Smooth muscle cell (in vitro differentiated cells): ENCODE data around the gene PYDC2. TPM values are rescaled to one million over a fixed set of nuclear protein-coding genes. Genes with fewer than 3 reads are reported as not detected.

Source experiments
- DNase-seq: peaks from one replicate; lab custom pipeline; 2025; ENCODE audit not compliant: unreplicated experiment; lab: John Stamatoyannopoulos, UW
- H2AFZ ChIP-seq: fragments of 200-600 bp; sonication (generic); 2 replicates; pipeline ENCODE4 v1.6.0; 2016; ENCODE audit warnings: antibody characterized with exemption, low read depth, mild to moderate bottlenecking
- H3F3A ChIP-seq: fragments of 200-600 bp; sonication (generic); 2 replicates; pipeline ENCODE4 v1.6.0; 2017; ENCODE audit warnings: antibody characterized with exemption, low read depth
- H3K27ac ChIP-seq: fragments of 200-600 bp; sonication (generic); 2 replicates; pipeline ENCODE4 v1.5.1; 2016; ENCODE audit warnings: low read depth, mild to moderate bottlenecking
- H3K27me3 ChIP-seq: fragments of 200-600 bp; sonication (generic); 2 replicates; pipeline ENCODE4 v1.6.1; 2016; ENCODE audit warnings: low read depth, mild to moderate bottlenecking
- H3K36me3 ChIP-seq: fragments of 200-600 bp; sonication (generic); 2 replicates; pipeline ENCODE4 v1.5.1; 2016; ENCODE audit warnings: low read depth
- H3K4me1 ChIP-seq: fragments of 200-600 bp; sonication (generic); 2 replicates; pipeline ENCODE4 v1.5.1; 2016; ENCODE audit warnings: low read depth
- H3K4me2 ChIP-seq: fragments of 200-600 bp; sonication (generic); 2 replicates; pipeline ENCODE4 v1.6.0; 2016; ENCODE audit warnings: mild to moderate bottlenecking
- H3K4me3 ChIP-seq: fragments of 200-600 bp; sonication (generic); 2 replicates; pipeline ENCODE4 v1.5.1; 2016; ENCODE audit warnings: mild to moderate bottlenecking
- H3K79me2 ChIP-seq: fragments of 200-600 bp; sonication (generic); 2 replicates; pipeline ENCODE4 v1.6.0; 2016; ENCODE audit warnings: low read depth, mild to moderate bottlenecking
- H3K9ac ChIP-seq: fragments of 200-600 bp; sonication (generic); 2 replicates; pipeline ENCODE4 v1.6.0; 2016; ENCODE audit warnings: low read depth
- H3K9me3 ChIP-seq: fragments of 200-600 bp; sonication (generic); replicated peaks from 2 replicates; pipeline ENCODE4 v1.5.1; 2016; ENCODE audit warnings: low read depth
- H4K20me1 ChIP-seq: fragments of 200-600 bp; sonication (generic); 2 replicates; pipeline ENCODE4 v1.6.0; 2016; ENCODE audit warnings: low read depth
- WGBS: methylation state at CpG from one replicate; pipeline ENCODE4 v1.1.7; 2016; ENCODE audit warnings: low lambda C conversion rate; 5-methylcytosine and 5-hydroxymethylcytosine counted together
- polyA plus RNA-seq: library from polyadenylated mRNA; unstranded; fragments of >200 nt; fragmentation: Nextera tagmentation; extraction: Ambion mirVana; gene quantifications from 2 replicates; pipeline ENCODE4 v1.2.1, GENCODE V29; 2016
- small RNA-seq: library from RNA; depleted of rRNA; stranded (forward); fragments of <200 nt; gene quantifications from one replicate; pipeline ENCODE3, GENCODE V24; 2014
- total RNA-seq: library from RNA; depleted of rRNA; stranded (reverse); fragments of >200 nt; gene quantifications from 2 replicates; pipeline ENCODE4 v1.2.3, GENCODE V29; 2014
- TF ChIP-seq, protein P1 (sequence below): fragments of 200-600 bp; sonication (generic); IDR thresholded peaks from 2 replicates; pipeline ENCODE4 v1.5.1; 2017; ENCODE audit warnings: borderline replicate concordance, mild to moderate bottlenecking, antibody characterized with exemption; ENCODE audit not compliant: insufficient read depth, poor library complexity, severe bottlenecking

Gene PYDC2
- total and polyA plus RNA-seq, 2 experiments from 2014 or later: not detected

DNA sequence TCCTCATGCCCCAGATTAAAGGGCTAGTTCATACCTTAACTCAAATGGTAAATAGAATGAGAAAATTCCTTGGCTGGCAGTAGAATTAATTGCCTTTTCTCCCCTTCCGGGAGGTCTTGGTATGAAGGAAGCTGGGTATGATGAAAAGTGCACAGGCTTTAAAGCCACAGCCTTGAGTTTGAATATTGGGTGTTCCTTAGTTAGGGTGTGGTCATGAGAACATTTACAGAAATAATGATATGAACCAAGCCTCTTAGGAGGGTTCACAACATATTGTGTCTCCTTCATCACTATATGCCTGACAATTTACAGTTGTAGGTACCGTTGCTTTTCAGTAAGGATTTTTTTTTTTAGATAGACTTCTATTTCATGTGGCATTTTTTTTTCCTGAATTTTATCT, 48.1 kb downstream of the PYDC2 start:
- no peaks in the 10 kb centered on the region for H3K79me2 ChIP-seq
- TF ChIP-seq, protein P1, sequence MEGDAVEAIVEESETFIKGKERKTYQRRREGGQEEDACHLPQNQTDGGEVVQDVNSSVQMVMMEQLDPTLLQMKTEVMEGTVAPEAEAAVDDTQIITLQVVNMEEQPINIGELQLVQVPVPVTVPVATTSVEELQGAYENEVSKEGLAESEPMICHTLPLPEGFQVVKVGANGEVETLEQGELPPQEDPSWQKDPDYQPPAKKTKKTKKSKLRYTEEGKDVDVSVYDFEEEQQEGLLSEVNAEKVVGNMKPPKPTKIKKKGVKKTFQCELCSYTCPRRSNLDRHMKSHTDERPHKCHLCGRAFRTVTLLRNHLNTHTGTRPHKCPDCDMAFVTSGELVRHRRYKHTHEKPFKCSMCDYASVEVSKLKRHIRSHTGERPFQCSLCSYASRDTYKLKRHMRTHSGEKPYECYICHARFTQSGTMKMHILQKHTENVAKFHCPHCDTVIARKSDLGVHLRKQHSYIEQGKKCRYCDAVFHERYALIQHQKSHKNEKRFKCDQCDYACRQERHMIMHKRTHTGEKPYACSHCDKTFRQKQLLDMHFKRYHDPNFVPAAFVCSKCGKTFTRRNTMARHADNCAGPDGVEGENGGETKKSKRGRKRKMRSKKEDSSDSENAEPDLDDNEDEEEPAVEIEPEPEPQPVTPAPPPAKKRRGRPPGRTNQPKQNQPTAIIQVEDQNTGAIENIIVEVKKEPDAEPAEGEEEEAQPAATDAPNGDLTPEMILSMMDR: no peak
- no peak overlapping the region for H3K4me3 ChIP-seq
- no peak overlapping the region for H3K9ac ChIP-seq
- H3K4me2 ChIP-seq: no peak overlapping the region
- H3K36me3 ChIP-seq: no peaks in the 10 kb centered on the region
- WGBS: 96% methylated on average over 2 of the region's 2 CpGs
- H3K9me3 ChIP-seq: no peaks in the 10 kb centered on the region
- H3K27me3 ChIP-seq: no peaks in the 10 kb centered on the region
- no peak for DNase-seq
- no peaks in the 10 kb centered on the region for H4K20me1 ChIP-seq
- H2AFZ ChIP-seq: no peak overlapping the region
- H3F3A ChIP-seq: no peaks in the 10 kb centered on the region
- H3K27ac ChIP-seq: no peak overlapping the region
- H3K4me1 ChIP-seq: no peaks in the 10 kb centered on the region

Small RNA genes lying within 50 kb of the gene (small RNA-seq; reads per million reads assigned to genes)
- not detected for gene PYDC2

Other genes starting within 250 kb of the PYDC2 start
- 53.9 and 58.7 TPM in 2 replicates for gene CCDC50, start 131.8 kb upstream of the PYDC2 start, total RNA-seq
- gene CCDC50, start 131.8 kb upstream of the PYDC2 start, polyA plus RNA-seq: 31.7 and 42.9 TPM in 2 replicates
- gene UTS2B, start 130.6 kb upstream of the PYDC2 start, total RNA-seq: 0.13 and 1.1 TPM in 2 replicates
- gene UTS2B, start 130.6 kb upstream of the PYDC2 start, polyA plus RNA-seq: 0.56 TPM in 1 of 2 replicates, not detected in the other